Esophagus muscularis mucosa (tissue), 4 donors: ENCODE data around the gene MYO19. TPM values are rescaled to one million over a fixed set of nuclear protein-coding genes. Genes with fewer than 3 reads are reported as not detected.
A peak's percentile ranks its signal among the peaks of the same experiment; 100 is the strongest.

Source experiments
- DNase-seq: peaks from one replicate; pipeline ENCODE4 v3.0.0-alpha.2; 2017; ENCODE audit errors: extremely low spot score
- H3K27ac ChIP-seq, 4 donors: fragments of 200-600 bp; sonication (generic); replicated peaks in 1 of 4; 1 replicate in 3 of 4; 2 replicates in 1 of 4; pipeline ENCODE4 v1.5.1; 2016 to 2019; ENCODE audit warnings: mild to moderate bottlenecking in 1 of 4
- H3K27me3 ChIP-seq, 4 donors: fragments of 200-600 bp; sonication (generic); one replicate each; pipeline versions ENCODE4 v1.5.1 to v1.6.0; 2016 to 2019
- H3K36me3 ChIP-seq, 4 donors: fragments of 200-600 bp; sonication (generic); one replicate each; pipeline ENCODE4 v1.5.1; 2016 to 2019
- H3K4me1 ChIP-seq, 4 donors: fragments of 200-600 bp; sonication (generic); one replicate each; pipeline ENCODE4 v1.5.1; 2016 to 2019
- H3K4me3 ChIP-seq, 4 donors: fragments of 200-600 bp; sonication (generic); 1 replicate in 2 of 4; 2 replicates in 2 of 4; pipeline ENCODE4 v1.5.1; 2016 to 2019; ENCODE audit warnings: mild to moderate bottlenecking in 4 of 4, moderate library complexity in 1 of 4
- H3K9me3 ChIP-seq, 4 donors: fragments of 200-600 bp; sonication (generic); 1 replicate in 3 of 4; 2 replicates in 1 of 4; pipeline ENCODE4 v1.5.1; 2016 to 2019
- EP300 ChIP-seq: sonication (generic); formaldehyde crosslinking; IDR thresholded peaks from one replicate; pipeline ENCODE4 v1.6.1; 2017; ENCODE audit warnings: antibody characterized with exemption
- POLR2A ChIP-seq: fragments of 450-650 bp; IDR thresholded peaks from one replicate; pipeline ENCODE4 v1.6.1; 2017; ENCODE audit warnings: antibody characterized with exemption, moderate library complexity, mild to moderate bottlenecking, low read depth
- POLR2AphosphoS5 ChIP-seq, 2 donors: sonication (generic); formaldehyde crosslinking; IDR thresholded peaks; one replicate each; pipeline ENCODE4 v1.6.1; 2017; ENCODE audit warnings: antibody characterized with exemption in 2 of 2
- WGBS: methylation state at CpG from one replicate; pipeline ENCODE4 v1.1.5; 2018; 5-methylcytosine and 5-hydroxymethylcytosine counted together
- intact Hi-C: fragments of 100-400 bp; cut with DNase I; formaldehyde crosslinking; loops from one replicate; pipeline ENCODE4 v1.15.1; 2023
- total RNA-seq, 4 donors: library from RNA; depleted of rRNA; stranded (reverse); fragments of >200 nt; gene quantifications; one replicate each; pipeline versions ENCODE4 v1.1.0 to v1.2.1, GENCODE V29; 2016
- TF ChIP-seq, protein P1 (sequence below), 3 experiments: fragments of 200-600 bp in 2 of 3; fragments of 450-650 bp in 1 of 3; sonication (generic) in 2 of 3; IDR thresholded peaks; one replicate each; pipeline ENCODE4 v1.5.1; 2017 to 2019; ENCODE audit warnings: antibody characterized with exemption in 3 of 3, mild to moderate bottlenecking in 2 of 3, moderate library complexity in 1 of 3

The MYO19 gene
- 10 to 100 TPM; 29.5 to 68.1 (median 44.3) TPM for total RNA-seq

GRCh38 chr17:36534840-36535668, at the start of gene MYO19, which contains the start of gene PIGW:
MYO19 (minus strand) TSS chr17:36534868; CDS start chr17:36532538, 2,330 bp downstream.
PIGW (plus strand) TSS chr17:36534987; CDS start chr17:36537102, 2,115 bp downstream.
- Histone ChIP-seq H3K36me3 (peaks cover 0 to 47% (median 32%) of the 10 kb centered on the region in 4 donors), H3K9me3 (no peaks in the 10 kb centered on the region), H3K27ac (peak within 1 kb of the TSS; percentile 91 to 99 (median 95)), H3K4me1 (peaks cover 13 to 23% (median 17%) of the 10 kb centered on the region in 4 donors), H3K27me3 (no peaks in the 10 kb centered on the region), H3K4me3 (peak within 1 kb of the TSS; percentile 73 to 89 (median 78))
- peak; percentile 95 for DNase-seq
- no peak for TF ChIP-seq EP300
- TF ChIP-seq POLR2AphosphoS5 (IDR thresholded peaks at IDR 0.05), result peak; percentile 95 to 98
- TF ChIP-seq POLR2A, result peak; percentile 90
- TF ChIP-seq, protein P1, sequence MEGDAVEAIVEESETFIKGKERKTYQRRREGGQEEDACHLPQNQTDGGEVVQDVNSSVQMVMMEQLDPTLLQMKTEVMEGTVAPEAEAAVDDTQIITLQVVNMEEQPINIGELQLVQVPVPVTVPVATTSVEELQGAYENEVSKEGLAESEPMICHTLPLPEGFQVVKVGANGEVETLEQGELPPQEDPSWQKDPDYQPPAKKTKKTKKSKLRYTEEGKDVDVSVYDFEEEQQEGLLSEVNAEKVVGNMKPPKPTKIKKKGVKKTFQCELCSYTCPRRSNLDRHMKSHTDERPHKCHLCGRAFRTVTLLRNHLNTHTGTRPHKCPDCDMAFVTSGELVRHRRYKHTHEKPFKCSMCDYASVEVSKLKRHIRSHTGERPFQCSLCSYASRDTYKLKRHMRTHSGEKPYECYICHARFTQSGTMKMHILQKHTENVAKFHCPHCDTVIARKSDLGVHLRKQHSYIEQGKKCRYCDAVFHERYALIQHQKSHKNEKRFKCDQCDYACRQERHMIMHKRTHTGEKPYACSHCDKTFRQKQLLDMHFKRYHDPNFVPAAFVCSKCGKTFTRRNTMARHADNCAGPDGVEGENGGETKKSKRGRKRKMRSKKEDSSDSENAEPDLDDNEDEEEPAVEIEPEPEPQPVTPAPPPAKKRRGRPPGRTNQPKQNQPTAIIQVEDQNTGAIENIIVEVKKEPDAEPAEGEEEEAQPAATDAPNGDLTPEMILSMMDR (IDR thresholded peaks at IDR 0.05), result peak in 2 of 3 experiments; percentile 8 to 21
- intact Hi-C loops, result loop anchor here (5.0 kb wide), 1 partner anchor 43 kb away; no protein-coding TSS in a partner anchor
- 0% methylated on average over 25 of the region's 83 CpGs for WGBS

DNA sequence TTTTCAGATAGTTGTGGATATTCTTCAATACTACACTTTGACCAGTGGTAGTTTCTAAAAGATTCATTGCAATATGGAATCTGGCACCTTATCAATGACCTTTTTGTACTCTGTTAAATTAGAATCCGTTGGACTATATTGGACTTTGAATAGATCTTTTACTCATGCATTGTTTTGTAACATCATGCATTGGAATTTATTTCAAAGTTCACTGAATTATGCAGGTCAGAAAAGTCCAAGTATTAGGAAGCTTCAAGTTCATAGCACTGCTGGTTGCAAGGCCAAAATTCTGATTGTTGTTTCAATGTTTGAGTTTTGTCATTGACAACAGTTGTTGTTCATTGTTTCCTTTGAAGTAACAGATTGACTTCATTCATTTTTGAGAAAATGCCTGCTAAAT, 49.1 kb upstream of the MYO19 start:
- peaks cover 77 to 100% (median 91%) of the 10 kb centered on the region in 4 donors for H3K36me3 ChIP-seq
- WGBS, result 65% methylated on average over 1 of the region's 1 CpG

DNA sequence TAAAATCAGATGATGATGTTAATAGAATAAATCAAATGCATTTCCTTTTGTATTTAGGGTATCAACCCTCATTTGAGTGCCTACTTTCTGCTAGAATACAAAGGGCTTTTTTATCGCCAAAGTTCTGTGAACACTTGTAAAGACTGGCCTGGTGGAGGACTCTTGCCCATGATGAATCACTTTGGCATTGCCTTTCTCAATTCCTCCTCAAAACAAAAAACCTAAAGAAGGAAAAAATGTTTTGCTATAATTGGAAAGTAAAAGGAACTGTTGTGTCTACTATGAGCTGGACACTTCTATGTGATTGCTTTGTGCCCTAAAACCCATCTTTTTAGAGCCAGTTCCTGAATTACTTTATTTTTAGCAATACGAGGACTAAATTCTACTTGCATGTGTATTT, 44.0 kb upstream of the MYO19 start:
- TF ChIP-seq POLR2A (no peak), POLR2AphosphoS5 (IDR thresholded peaks at IDR 0.05) (no peak), EP300 (no peak)
- TF ChIP-seq, protein P1 (IDR thresholded peaks at IDR 0.05), result no peak
- no peak for DNase-seq
- Histone ChIP-seq H3K4me3 (no peak overlapping the region), H3K36me3 (peaks cover 52 to 87% (median 69%) of the 10 kb centered on the region in 4 donors), H3K27ac (no peak overlapping the region), H3K9me3 (no peaks in the 10 kb centered on the region), H3K27me3 (no peaks in the 10 kb centered on the region), H3K4me1 (peaks cover 0 to 7% (median 6%) of the 10 kb centered on the region in 4 donors)
- intact Hi-C loops, result no loop called here
- 81% methylated on average over 2 of the region's 2 CpGs for WGBS

More for the DNA sequence above, 49.1 kb upstream of the MYO19 start:
- Histone ChIP-seq H3K4me1 (no peaks in the 10 kb centered on the region), H3K4me3 (no peak overlapping the region), H3K27ac (no peak overlapping the region), H3K27me3 (no peaks in the 10 kb centered on the region), H3K9me3 (no peaks in the 10 kb centered on the region)
- TF ChIP-seq POLR2A, result no peak
- no peak for DNase-seq
- intact Hi-C loops, result no loop called here

DNA sequence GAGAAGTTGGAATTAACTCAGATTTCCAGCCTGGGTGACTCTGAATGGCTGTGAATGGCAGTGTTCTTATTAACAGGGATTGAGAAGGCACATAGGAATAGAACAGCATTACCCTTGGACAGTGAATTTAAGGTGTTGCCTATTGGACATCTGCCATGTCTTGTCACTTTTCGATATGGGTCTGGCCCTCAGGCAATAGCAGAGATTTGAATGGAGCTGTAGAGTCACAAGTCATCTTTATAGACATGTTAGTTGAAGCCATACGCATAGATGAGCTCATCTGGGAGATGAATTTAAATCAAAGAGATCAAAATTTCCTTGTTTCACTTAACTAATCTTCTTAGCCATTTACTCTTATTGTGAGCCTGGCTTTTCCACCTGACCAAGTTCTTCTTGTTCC, 42.1 kb upstream of the MYO19 start:
- intact Hi-C loops, result no loop called here
- no peak overlapping the region for H3K4me3 ChIP-seq
- WGBS, result 92% methylated on average over 2 of the region's 2 CpGs

DNA sequence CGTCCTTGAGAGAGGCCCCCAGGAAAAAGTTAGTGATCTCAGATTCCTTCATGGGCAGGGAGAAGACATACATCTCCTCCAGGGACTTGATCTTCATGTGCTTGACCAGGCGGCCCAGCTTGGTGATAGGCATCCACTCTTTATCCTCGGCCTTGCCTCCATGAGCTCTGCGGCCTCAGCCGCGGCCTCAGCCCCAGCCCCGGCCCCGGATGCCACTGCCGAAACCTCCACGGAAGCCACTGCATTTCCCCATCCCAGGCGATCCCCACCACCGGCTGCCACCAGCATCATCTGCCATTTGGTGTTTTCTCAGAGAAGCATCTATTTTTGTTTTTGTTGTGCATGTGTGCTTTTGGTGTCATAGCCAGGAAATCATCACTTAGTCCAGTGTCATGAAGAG, 40.4 kb upstream of the MYO19 start:
- WGBS, result 96% methylated on average over 11 of the region's 12 CpGs
- Histone ChIP-seq H3K4me1 (peaks cover 0 to 7% (median 6%) of the 10 kb centered on the region in 4 donors), H3K9me3 (no peaks in the 10 kb centered on the region), H3K27ac (no peak overlapping the region), H3K27me3 (no peaks in the 10 kb centered on the region), H3K4me3 (no peak overlapping the region), H3K36me3 (peaks cover 35 to 87% (median 62%) of the 10 kb centered on the region in 4 donors)
- no peak for DNase-seq
- intact Hi-C loops, result no loop called here
- TF ChIP-seq POLR2AphosphoS5 (IDR thresholded peaks at IDR 0.05), result no peak
- no peak for TF ChIP-seq POLR2A
- TF ChIP-seq EP300, result no peak
- TF ChIP-seq, protein P1 (IDR thresholded peaks at IDR 0.05), result no peak

More for the DNA sequence above, 42.1 kb upstream of the MYO19 start:
- Histone ChIP-seq H3K27ac (no peak overlapping the region), H3K36me3 (peaks cover 40 to 87% (median 63%) of the 10 kb centered on the region in 4 donors), H3K4me1 (peaks cover 0 to 7% (median 6%) of the 10 kb centered on the region in 4 donors), H3K9me3 (no peaks in the 10 kb centered on the region), H3K27me3 (no peaks in the 10 kb centered on the region)
- DNase-seq, result no peak
- TF ChIP-seq, protein P1 (IDR thresholded peaks at IDR 0.05), result no peak
- no peak for TF ChIP-seq POLR2A
- no peak for TF ChIP-seq POLR2AphosphoS5 (IDR thresholded peaks at IDR 0.05)
- no peak for TF ChIP-seq EP300
